Measurements from ENCODE around the gene LRRC17. TPM values are rescaled to one million over a fixed set of nuclear protein-coding genes. Genes with fewer than 3 reads are reported as not detected.

Gene LRRC17
- total and polyA plus RNA-seq, 2 of the 4 experiments (the other 2 are of a cell fraction): 250 to 280 TPM

GRCh38 chr7:102982235-102982634 lies 69.4 kb downstream of the LRRC17 start:
- Histone ChIP-seq H4K91ac (ENCODE audit: insufficient read depth, low read depth, low read length) (no peak overlapping the region), H3K4me2 (ENCODE audit: low read depth, low read length) (no peak overlapping the region), H3K79me1 (ENCODE audit: low read depth in 1 of 2, low read length in 2 of 2) (no peaks in the 10 kb centered on the region), H3K27me3 (ENCODE audit: control insufficient read depth, insufficient read depth, low read length) (no peaks in the 10 kb centered on the region), H3K36me3 (ENCODE audit: control insufficient read depth, insufficient read depth, low read length) (no peaks in the 10 kb centered on the region), H2BK15ac (ENCODE audit: low read depth, low read length) (no peak overlapping the region), H2BK5ac (ENCODE audit: low read depth, low read length, poor library complexity, severe bottlenecking) (no peak overlapping the region), H3K18ac (ENCODE audit: low read depth, low read length) (no peak overlapping the region), H3K56ac (ENCODE audit: extremely low read depth, insufficient read depth, low read length) (no peak overlapping the region), H4K8ac (ENCODE audit: low read depth in 2 of 2, low read length in 2 of 2) (no peak overlapping the region), H3K4ac (ENCODE audit: low read depth, low read length) (no peak overlapping the region), H3K4me1 (ENCODE audit: control insufficient read depth, insufficient read depth, low read length) (no peaks in the 10 kb centered on the region; the same call in 1 of the 2 replicates), H3K14ac (replicated peaks; ENCODE audit: low read depth, low read length) (no peak overlapping the region), H3K9me3 (ENCODE audit: control insufficient read depth, insufficient read depth, low read length) (peaks cover 2% of the 10 kb centered on the region; the same call in 1 of the 2 replicates), H3K23ac (ENCODE audit: low read depth, low read length) (no peak overlapping the region), H3K4me3 (ENCODE audit: insufficient read depth, low read depth, low read length) (no peak overlapping the region), H2BK20ac (ENCODE audit: low read depth, low read length) (no peak overlapping the region), H2AK9ac (replicated peaks; ENCODE audit: low read depth, low read length, poor library complexity) (no peak overlapping the region), H3K9ac (ENCODE audit: low read depth, low read length) (no peak overlapping the region), H2AFZ (replicated peaks; ENCODE audit: low read length, poor library complexity) (no peak overlapping the region), H2BK120ac (ENCODE audit: low read depth, low read length) (no peak overlapping the region), H2AK5ac (ENCODE audit: low read depth, low read length) (no peak overlapping the region), H4K5ac (ENCODE audit: low read depth, low read length) (no peak overlapping the region), H4K20me1 (ENCODE audit: insufficient read depth, low read length) (no peaks in the 10 kb centered on the region), H3K27ac (ENCODE audit: insufficient read depth, low read length) (no peak overlapping the region), H3K9me1 (ENCODE audit: insufficient read depth, low read length) (no peaks in the 10 kb centered on the region)
- in situ Hi-C loops (cut with MboI; ENCODE audit: low sequenced_read_pairs) (no loop called here), intact Hi-C loops (cut with micrococcal nuclease) (no loop called here), dilution Hi-C loops (cut with HindIII; ENCODE audit: low sequenced_read_pairs, unreplicated experiment) (no loop called here)
- WGBS, 2 experiments (ENCODE audit: extremely low coverage in 2 of 2, insufficient read length in 1 of 2): no CpG with 5 or more reads among the region's 1 CpG
- CTCF ChIA-PET: no interaction called here
- TF ChIP-seq BHLHE40 (IDR thresholded peaks at IDR 0.05; ENCODE audit: low read depth, low read length) (no peak), CEBPB (IDR thresholded peaks at IDR 0.05; ENCODE audit: low read depth, low read length) (no peak), USF2 (IDR thresholded peaks at IDR 0.05; ENCODE audit: low read depth, low read length) (no peak), ELK1 (IDR thresholded peaks at IDR 0.05; ENCODE audit: borderline replicate concordance, low read depth, low read length) (no peak), RFX5 (IDR thresholded peaks at IDR 0.05; ENCODE audit: low read depth, low read length) (no peak), NFE2L2 (IDR thresholded peaks at IDR 0.05; ENCODE audit: low read depth, low read length) (no peak), RCOR1 (IDR thresholded peaks at IDR 0.05; ENCODE audit: insufficient replicate concordance, low read length) (no peak), MAFK (IDR thresholded peaks at IDR 0.05; ENCODE audit: low read depth, low read length) (no peak)
- ATAC-seq (ENCODE audit: low read depth): no peak
- no peak for DNase-seq
- no TSS peak for BruUV-seq (replicated peaks)
- POLR2A ChIA-PET (ENCODE audit: unreplicated experiment): no interaction called here

Data from IMR-90 (cell line).